GM12878 (cell line): ENCODE results near the gene PCBD1. TPM values are rescaled to one million over a fixed set of nuclear protein-coding genes. Genes with fewer than 3 reads are reported as not detected.

Experiments used
- ATAC-seq: fragments of 200-7000 bp; cut with Tn5 transposase; 3 replicates; pipeline ENCODE4 v1.9.1; 2020; ENCODE audit warnings: mild to moderate bottlenecking, moderate library complexity
- BruUV-seq: library from RNA; stranded (reverse); fragments of 400-500 nt; replicated peaks from 2 replicates; lab custom pipeline; 2021; lab: Mats Ljungman, UMichigan
- CTCF ChIA-PET: fragments of 300-600 bp; sonication (Branson Sonifier 250); formaldehyde crosslinking; extraction: SDS; loops from one replicate; lab custom pipeline; 2021; ENCODE audit warnings: inconsistent platforms; lab: Yijun Ruan, JAX
- POLR2A ChIA-PET: fragments of 350-600 bp; formaldehyde crosslinking; extraction: SDS; loops from one replicate; lab custom pipeline; 2021; ENCODE audit warnings: inconsistent platforms; lab: Charles Lee
- RAD21 ChIA-PET: fragments of 300-600 bp; sonication (Branson Sonifier 250); formaldehyde crosslinking; loops from one replicate; lab custom pipeline; 2023; ENCODE audit warnings: antibody characterized with exemption; ENCODE audit not compliant: unreplicated experiment; lab: Charles Lee
- SMC1A ChIA-PET: fragments of 300-600 bp; sonication (Branson Sonifier 250); formaldehyde crosslinking; loops from one replicate; lab custom pipeline; 2023; ENCODE audit not compliant: unreplicated experiment, uncharacterized antibody; lab: Charles Lee
- DNase-seq: peaks from one replicate; pipeline ENCODE4 v3.0.0-alpha.2; 2011; ENCODE audit warnings: low read depth, low spot score
- FAIRE-seq: peaks from 3 replicates; lab custom pipeline; 2011; peaks lifted over from hg19 to GRCh38; lab: Jason Lieb, UNC
- H2AFZ ChIP-seq: 2 replicates; pipeline ENCODE4 v1.6.0; 2011; ENCODE audit warnings: low read depth, low read length, control low read depth; ENCODE audit not compliant: control insufficient read depth
- H3K27ac ChIP-seq: 2 replicates; pipeline ENCODE4 v1.5.1; 2011; ENCODE audit warnings: control low read depth; ENCODE audit not compliant: control insufficient read depth, insufficient read depth
- H3K27me3 ChIP-seq, 2 experiments: replicated peaks in 1 of 2; 2 replicates each; pipeline versions ENCODE4 v1.6.0 to v1.6.1; 2011; ENCODE audit warnings: low read length in 1 of 2; ENCODE audit not compliant: control insufficient read depth in 2 of 2, insufficient read depth in 2 of 2
- H3K36me3 ChIP-seq, 2 experiments: 2 replicates each; pipeline ENCODE4 v1.5.1; 2011; ENCODE audit warnings: low read length in 1 of 2; ENCODE audit not compliant: control insufficient read depth in 2 of 2, insufficient read depth in 2 of 2
- H3K4me1 ChIP-seq: 2 replicates; pipeline ENCODE4 v1.6.1; 2011; ENCODE audit warnings: mild to moderate bottlenecking, low read length, moderate library complexity, mixed read lengths; ENCODE audit not compliant: control insufficient read depth, insufficient read depth
- H3K4me2 ChIP-seq: 2 replicates; pipeline ENCODE4 v1.6.0; 2011; ENCODE audit warnings: control low read depth; ENCODE audit not compliant: control insufficient read depth, insufficient read depth
- H3K4me3 ChIP-seq: fragments of 200-600 bp; sonication (generic); 2 replicates; pipeline ENCODE4 v1.5.1; 2016
- H3K79me2 ChIP-seq: 2 replicates; pipeline ENCODE4 v1.6.0; 2011; ENCODE audit warnings: low read length; ENCODE audit not compliant: control insufficient read depth, insufficient read depth
- H3K9ac ChIP-seq: 2 replicates; pipeline ENCODE4 v1.8.0; 2011; ENCODE audit warnings: low read length, control low read depth, mixed read lengths; ENCODE audit not compliant: control insufficient read depth, insufficient read depth
- H3K9me3 ChIP-seq: replicated peaks from 3 replicates; pipeline ENCODE4 v1.5.1; 2011; ENCODE audit warnings: mild to moderate bottlenecking, low read length; ENCODE audit not compliant: control insufficient read depth, insufficient read depth
- H4K20me1 ChIP-seq: 2 replicates; pipeline ENCODE4 v1.6.0; 2011; ENCODE audit not compliant: control insufficient read depth, insufficient read depth
- ATF2 ChIP-seq: IDR thresholded peaks from 2 replicates; pipeline ENCODE4 v1.6.1; 2012; ENCODE audit warnings: low read length, inconsistent platforms
- BHLHE40 ChIP-seq, 2 experiments: fragments of 450-650 bp in 1 of 2; IDR thresholded peaks; 2 replicates each; pipeline ENCODE4 v1.6.1; 2011 to 2017; ENCODE audit warnings: low read depth in 2 of 2, borderline replicate concordance in 1 of 2, improper control_type of control experiment in 1 of 2, low read length in 1 of 2, mild to moderate bottlenecking in 1 of 2
- CHD4 ChIP-seq: fragments of 200-600 bp; sonication (generic); IDR thresholded peaks from 2 replicates; pipeline ENCODE4 v1.6.1; 2016; ENCODE audit warnings: mild to moderate bottlenecking
- CREM ChIP-seq: IDR thresholded peaks from 2 replicates; pipeline ENCODE4 v1.6.1; 2014; ENCODE audit warnings: antibody characterized with exemption, low read depth
- FOS ChIP-seq: IDR thresholded peaks from 3 replicates; pipeline ENCODE4 v1.6.1; 2011; ENCODE audit warnings: borderline replicate concordance; ENCODE audit not compliant: insufficient read length; ENCODE audit errors: extremely low read depth
- HDAC2 ChIP-seq: fragments of 200-600 bp; sonication (generic); IDR thresholded peaks from 2 replicates; pipeline ENCODE4 v1.6.1; 2017
- IKZF2 ChIP-seq, 2 experiments: fragments of 450-650 bp; IDR thresholded peaks; 2 replicates each; pipeline ENCODE4 v1.6.1; 2017; ENCODE audit warnings: mild to moderate bottlenecking in 2 of 2, moderate library complexity in 2 of 2
- IRF5 ChIP-seq: fragments of 450-650 bp; IDR thresholded peaks from 2 replicates; pipeline ENCODE4 v1.6.1; 2017; ENCODE audit warnings: borderline replicate concordance
- JUNB ChIP-seq: IDR thresholded peaks from 2 replicates; pipeline ENCODE4 v1.6.1; 2016; ENCODE audit warnings: antibody characterized with exemption, mild to moderate bottlenecking
- MTA2 ChIP-seq: fragments of 450-650 bp; IDR thresholded peaks from 2 replicates; pipeline ENCODE4 v1.6.1; 2016; ENCODE audit warnings: low read depth, mild to moderate bottlenecking, moderate library complexity
- MYB ChIP-seq: fragments of 150-350 bp; IDR thresholded peaks from 2 replicates; pipeline ENCODE4 v1.6.1; 2014; ENCODE audit warnings: mild to moderate bottlenecking, low read depth, low read length, borderline replicate concordance
- PAX5 ChIP-seq: IDR thresholded peaks from 2 replicates; pipeline ENCODE4 v1.6.1; 2011; ENCODE audit warnings: low read depth, low read length, borderline replicate concordance
- PKNOX1 ChIP-seq: fragments of 450-650 bp; IDR thresholded peaks from 2 replicates; pipeline ENCODE4 v1.6.1; 2016; ENCODE audit warnings: mild to moderate bottlenecking
- POLR2AphosphoS2 ChIP-seq: IDR thresholded peaks from 2 replicates; pipeline ENCODE4 v1.6.1; 2011; ENCODE audit warnings: low read depth, mild to moderate bottlenecking, low read length, improper control_type of control experiment, moderate library complexity
- RAD21 ChIP-seq: IDR thresholded peaks from 2 replicates; pipeline ENCODE4 v1.6.1; 2011; ENCODE audit warnings: mild to moderate bottlenecking, low read depth, low read length, moderate library complexity; ENCODE audit not compliant: insufficient read depth
- ZBED1 ChIP-seq: IDR thresholded peaks from 2 replicates; pipeline ENCODE4 v1.6.1; 2016; ENCODE audit warnings: borderline replicate concordance
- WGBS: methylation state at CpG from one replicate; pipeline ENCODE4 v1.1.6; 2016; ENCODE audit warnings: low lambda C conversion rate; ENCODE audit not compliant: insufficient replicate concordance, insufficient coverage; ENCODE audit errors: missing lambda C conversion rate; 5-methylcytosine and 5-hydroxymethylcytosine counted together
- in situ Hi-C: fragments of 300-500 bp; cut with MboI; formaldehyde crosslinking; loops from 9 replicates; pipeline ENCODE4 v1.14.3; 2018; ENCODE audit warnings: mixed read lengths
- intact Hi-C: fragments of 100-400 bp; cut with micrococcal nuclease; formaldehyde crosslinking; loops from one replicate; pipeline ENCODE4 v1.14.2; 2022; ENCODE audit not compliant: unreplicated experiment
- polyA plus RNA-seq, 11 experiments: library from polyadenylated mRNA; depleted of rRNA in 4 of 11; unstranded in 6 of 11; stranded (reverse) in 5 of 11; fragments of >200 nt; fragmentation: Nextera tagmentation in 4 of 11; fragmentation: Illumina TruSeq in 1 of 11; extraction: Ambion mirVana in 4 of 11; extraction: Trizol in 1 of 11; gene quantifications; 1 replicate in 1 of 11; 2 replicates in 10 of 11; pipeline versions ENCODE4 v1.2.1 to v1.2.3, GENCODE V29; 2011 to 2016; ENCODE audit warnings: inconsistent platforms in 2 of 11, missing spikeins in 2 of 11, low read depth in 1 of 11
- total RNA-seq, 4 experiments: library from RNA; depleted of rRNA in 3 of 4; stranded (reverse); fragments of >200 nt in 3 of 4; fragmentation: Illumina TruSeq in 1 of 4; extraction: Trizol in 1 of 4; gene quantifications; 2 replicates each; pipeline versions ENCODE4 v1.2.1 to v1.2.3, GENCODE V29; 2013 to 2021

Gene PCBD1
- total and polyA plus RNA-seq, 10 of the 15 experiments (the other 5 are each of a cell fraction or from before 2014, with no cell fraction given): 5.6 to 66.8 (median 34.2) TPM

GRCh38 chr10:70921285-70921684 lies 32.9 kb upstream of the PCBD1 start (continued):
- no peak for TF ChIP-seq RAD21
- no peak for TF ChIP-seq HDAC2
- TF ChIP-seq CREM: no peak
- no peak for TF ChIP-seq CHD4
- no peak for TF ChIP-seq MTA2
- TF ChIP-seq JUNB: no peak
- no peak for TF ChIP-seq IKZF2 (IDR thresholded peaks at IDR 0.05)
- no peak for TF ChIP-seq IRF5
- TF ChIP-seq ATF2: no peak

GRCh38 chr10:70920519-70920918 lies 32.2 kb upstream of the PCBD1 start:
- no peaks in the 10 kb centered on the region for H3K4me1 ChIP-seq
- peaks cover 0 to 3% of the 10 kb centered on the region in 2 experiments; a peak in 3 of 4 replicates for H3K27me3 ChIP-seq
- RAD21 ChIA-PET: no interaction called here
- DNase-seq (no peak), ATAC-seq (no peak), FAIRE-seq (no peak)
- 17% methylated on average over 4 of the region's 4 CpGs for WGBS
- H4K20me1 ChIP-seq: no peaks in the 10 kb centered on the region
- POLR2A ChIA-PET: no interaction called here
- intact Hi-C loops: loop anchor here (10.0 kb wide), 1 partner anchor 124 kb away; no protein-coding TSS in a partner anchor
- TF ChIP-seq PKNOX1 (no peak), POLR2AphosphoS2 (no peak), PAX5 (no peak), MYB (no peak), BHLHE40 (IDR thresholded peaks at IDR 0.05; ENCODE audit: borderline replicate concordance in 1 of 2, low read depth in 2 of 2, low read length in 1 of 2) (no peak), FOS (no peak), ZBED1 (no peak)
- no peaks in the 10 kb centered on the region for H3K36me3 ChIP-seq
- no peak overlapping the region for H3K27ac ChIP-seq
- in situ Hi-C loops: loop anchor here (5.0 kb wide), 2 partner anchors 292 to 367 kb away; partner anchors contain the start of gene UNC5B
- H2AFZ ChIP-seq: no peak overlapping the region
- H3K9ac ChIP-seq: no peak overlapping the region
- H3K4me3 ChIP-seq: no peak overlapping the region
- no TSS peak for BruUV-seq
- CTCF ChIA-PET: interaction anchor here (0.8 kb wide), 1 partner anchor 17 kb away, joined by 3 read pairs; no protein-coding TSS in a partner anchor
- no peaks in the 10 kb centered on the region for H3K9me3 ChIP-seq
- SMC1A ChIA-PET: interaction anchor here (1.2 kb wide), 2 partner anchors 103 to 288 kb away, joined by 3 to 4 read pairs; no protein-coding TSS in a partner anchor
- H3K79me2 ChIP-seq: no peaks in the 10 kb centered on the region
- no peak overlapping the region for H3K4me2 ChIP-seq
